IMR-90 (cell line): ENCODE results near the gene DNTT. TPM values are rescaled to one million over a fixed set of nuclear protein-coding genes. Genes with fewer than 3 reads are reported as not detected.

Experiments
- ATAC-seq: fragments of 200-7000 bp; cut with Tn5 transposase; 2 replicates; pipeline ENCODE4 v1.9.1; 2020; ENCODE audit warnings: low read depth, mild to moderate bottlenecking, moderate library complexity
- BruUV-seq: library from RNA; stranded (reverse); fragments of 400-500 nt; replicated peaks from 2 replicates; lab custom pipeline; 2021; lab: Mats Ljungman, UMichigan
- CTCF ChIA-PET: fragments of 300-600 bp; formaldehyde crosslinking; extraction: SDS; loops from one replicate; lab custom pipeline; 2021; ENCODE audit warnings: antibody characterized with exemption; lab: Yijun Ruan, JAX
- POLR2A ChIA-PET: fragments of 300-600 bp; sonication (Branson Sonifier 250); formaldehyde crosslinking; loops from one replicate; lab custom pipeline; 2022; ENCODE audit warnings: antibody characterized with exemption; ENCODE audit not compliant: unreplicated experiment; lab: Charles Lee
- DNase-seq: peaks from one replicate; pipeline ENCODE4 v3.0.0; 2013
- H2AFZ ChIP-seq: replicated peaks from 2 replicates; pipeline ENCODE3; 2013; ENCODE audit warnings: low read length, mild to moderate bottlenecking; ENCODE audit not compliant: poor library complexity
- H2AK5ac ChIP-seq: 2 replicates; pipeline ENCODE4 v1.6.1; 2013; ENCODE audit warnings: low read depth, low read length, inconsistent platforms
- H2AK9ac ChIP-seq: replicated peaks from 2 replicates; pipeline ENCODE3; 2013; ENCODE audit warnings: mild to moderate bottlenecking, low read depth, low read length, moderate library complexity; ENCODE audit not compliant: poor library complexity
- H2BK120ac ChIP-seq: 2 replicates; pipeline ENCODE4 v1.6.1; 2013; ENCODE audit warnings: low read depth, low read length, inconsistent platforms
- H2BK15ac ChIP-seq: 3 replicates; pipeline ENCODE4 v1.6.1; 2013; ENCODE audit warnings: low read depth, low read length, inconsistent platforms
- H2BK20ac ChIP-seq: 2 replicates; pipeline ENCODE4 v1.6.1; 2013; ENCODE audit warnings: low read depth, mild to moderate bottlenecking, inconsistent platforms, low read length, moderate library complexity
- H2BK5ac ChIP-seq: 2 replicates; pipeline ENCODE4 v1.6.1; 2013; ENCODE audit warnings: mild to moderate bottlenecking, low read depth, low read length, inconsistent platforms; ENCODE audit not compliant: poor library complexity, severe bottlenecking
- H3K14ac ChIP-seq: replicated peaks from 2 replicates; pipeline ENCODE4 v1.6.1; 2013; ENCODE audit warnings: low read depth, low read length, inconsistent platforms
- H3K18ac ChIP-seq: 2 replicates; pipeline ENCODE4 v1.6.1; 2013; ENCODE audit warnings: low read depth, low read length, control low read depth
- H3K23ac ChIP-seq: 2 replicates; pipeline ENCODE4 v1.6.1; 2013; ENCODE audit warnings: low read depth, low read length, inconsistent platforms
- H3K27ac ChIP-seq: 2 replicates; pipeline ENCODE4 v1.5.1; 2013; ENCODE audit warnings: mild to moderate bottlenecking, control low read depth, low read length; ENCODE audit not compliant: insufficient read depth
- H3K27me3 ChIP-seq: 2 replicates; pipeline ENCODE4 v1.6.1; 2013; ENCODE audit warnings: low read length; ENCODE audit not compliant: control insufficient read depth, insufficient read depth
- H3K36me3 ChIP-seq: 2 replicates; pipeline ENCODE4 v1.6.1; 2013; ENCODE audit warnings: low read length, mixed read lengths; ENCODE audit not compliant: control insufficient read depth, insufficient read depth
- H3K4ac ChIP-seq: 2 replicates; pipeline ENCODE4 v1.6.1; 2013; ENCODE audit warnings: low read depth, low read length, inconsistent platforms
- H3K4me1 ChIP-seq: 2 replicates; pipeline ENCODE4 v1.6.1; 2013; ENCODE audit warnings: low read length, mixed read lengths; ENCODE audit not compliant: control insufficient read depth, insufficient read depth
- H3K4me2 ChIP-seq: 2 replicates; pipeline ENCODE4 v1.6.1; 2013; ENCODE audit warnings: low read depth, mild to moderate bottlenecking, control low read depth, low read length, moderate library complexity
- H3K4me3 ChIP-seq: 2 replicates; pipeline ENCODE4 v1.5.1; 2013; ENCODE audit warnings: low read depth, mild to moderate bottlenecking, control low read depth, low read length, moderate library complexity; ENCODE audit not compliant: insufficient read depth
- H3K56ac ChIP-seq: 2 replicates; pipeline ENCODE4 v1.6.1; 2013; ENCODE audit warnings: low read length, inconsistent platforms; ENCODE audit not compliant: insufficient read depth; ENCODE audit errors: extremely low read depth
- H3K79me1 ChIP-seq, 2 experiments: 2 replicates each; pipeline ENCODE4 v1.6.1; 2013; ENCODE audit warnings: low read length in 2 of 2, inconsistent platforms in 1 of 2, low read depth in 1 of 2
- H3K9ac ChIP-seq: 2 replicates; pipeline ENCODE4 v1.6.1; 2013; ENCODE audit warnings: low read depth, low read length, control low read depth
- H3K9me1 ChIP-seq: 2 replicates; pipeline ENCODE4 v1.6.1; 2013; ENCODE audit warnings: low read length, inconsistent platforms; ENCODE audit not compliant: insufficient read depth
- H3K9me3 ChIP-seq: 2 replicates; pipeline ENCODE4 v1.6.1; 2013; ENCODE audit warnings: low read length; ENCODE audit not compliant: control insufficient read depth, insufficient read depth
- H4K20me1 ChIP-seq: 2 replicates; pipeline ENCODE4 v1.6.1; 2013; ENCODE audit warnings: low read length, inconsistent platforms; ENCODE audit not compliant: insufficient read depth
- H4K5ac ChIP-seq: 2 replicates; pipeline ENCODE4 v1.6.1; 2013; ENCODE audit warnings: mild to moderate bottlenecking, low read depth, low read length, control low read depth
- H4K8ac ChIP-seq, 2 experiments: 2 replicates each; pipeline ENCODE4 v1.6.1; 2013; ENCODE audit warnings: low read depth in 2 of 2, low read length in 2 of 2, control low read depth in 1 of 2, inconsistent platforms in 1 of 2
- H4K91ac ChIP-seq: 2 replicates; pipeline ENCODE4 v1.6.1; 2013; ENCODE audit warnings: low read depth, low read length, inconsistent platforms; ENCODE audit not compliant: insufficient read depth
- BHLHE40 ChIP-seq: fragments of 150-350 bp; IDR thresholded peaks from 2 replicates; pipeline ENCODE4 v1.6.1; 2016; ENCODE audit warnings: mild to moderate bottlenecking, low read depth, low read length
- CEBPB ChIP-seq: IDR thresholded peaks from 2 replicates; pipeline ENCODE4 v1.6.1; 2012; ENCODE audit warnings: low read depth, low read length, improper control_type of control experiment
- CHD1 ChIP-seq: IDR thresholded peaks from 2 replicates; pipeline ENCODE4 v1.6.1; 2012; ENCODE audit warnings: low read depth, low read length, improper control_type of control experiment
- CTCF ChIP-seq: conservative IDR thresholded peaks from 2 replicates; pipeline ENCODE4 v1.5.1; 2012; ENCODE audit warnings: mild to moderate bottlenecking, low read depth, low read length, improper control_type of control experiment
- ELK1 ChIP-seq: fragments of 150-350 bp; IDR thresholded peaks from 2 replicates; pipeline ENCODE4 v1.6.1; 2016; ENCODE audit warnings: low read depth, mild to moderate bottlenecking, low read length, moderate library complexity, borderline replicate concordance
- MAFK ChIP-seq: IDR thresholded peaks from 2 replicates; pipeline ENCODE4 v1.6.1; 2012; ENCODE audit warnings: low read depth, low read length, improper control_type of control experiment
- MXI1 ChIP-seq: IDR thresholded peaks from 2 replicates; pipeline ENCODE4 v1.6.1; 2012; ENCODE audit warnings: low read depth, mild to moderate bottlenecking, low read length, moderate library complexity, borderline replicate concordance
- NFE2L2 ChIP-seq: fragments of 150-350 bp; IDR thresholded peaks from 2 replicates; pipeline ENCODE4 v1.6.1; 2016; ENCODE audit warnings: low read depth, mild to moderate bottlenecking, low read length
- POLR2A ChIP-seq: IDR thresholded peaks from 2 replicates; pipeline ENCODE4 v1.6.1; 2012; ENCODE audit warnings: mild to moderate bottlenecking, low read depth, low read length
- RAD21 ChIP-seq: IDR thresholded peaks from 2 replicates; pipeline ENCODE4 v1.6.1; 2012; ENCODE audit warnings: low read length, improper control_type of control experiment
- RFX5 ChIP-seq: IDR thresholded peaks from 2 replicates; pipeline ENCODE4 v1.8.0; 2012; ENCODE audit warnings: low read depth, mild to moderate bottlenecking, low read length, moderate library complexity
- SMC3 ChIP-seq: fragments of 150-350 bp; IDR thresholded peaks from 2 replicates; pipeline ENCODE4 v1.6.1; 2016; ENCODE audit warnings: low read depth, mild to moderate bottlenecking, antibody characterized with exemption, low read length, moderate library complexity
- USF2 ChIP-seq: fragments of 150-350 bp; IDR thresholded peaks from 2 replicates; pipeline ENCODE4 v1.6.1; 2017; ENCODE audit warnings: mild to moderate bottlenecking, antibody characterized with exemption, low read length, low read depth
- WGBS, 2 experiments: methylation state at CpG; one replicate each; pipeline versions ENCODE4 v1.1.5 to v1.1.7; 2013; ENCODE audit warnings: missing lambda C conversion rate in 2 of 2; ENCODE audit not compliant: insufficient read length in 1 of 2; ENCODE audit errors: extremely low coverage in 2 of 2; 5-methylcytosine and 5-hydroxymethylcytosine counted together
- dilution Hi-C: fragments of 300-500 bp; cut with HindIII; formaldehyde crosslinking; loops from one replicate; pipeline ENCODE4 v1.14.3; 2018; ENCODE audit warnings: low sequenced_read_pairs; ENCODE audit not compliant: unreplicated experiment
- in situ Hi-C: fragments of 300-500 bp; cut with MboI; formaldehyde crosslinking; loops from 3 replicates; pipeline ENCODE4 v1.14.3; 2019; ENCODE audit warnings: low sequenced_read_pairs, inconsistent platforms, mixed read lengths
- intact Hi-C: fragments of 100-400 bp; cut with micrococcal nuclease; formaldehyde crosslinking; loops from 2 replicates; pipeline ENCODE4 v1.10.0; 2022
- polyA plus RNA-seq, 3 experiments: library from polyadenylated mRNA; depleted of rRNA; stranded (reverse); fragments of >200 nt; gene quantifications; 2 replicates each; pipeline ENCODE4 v1.2.3, GENCODE V29; 2012; ENCODE audit warnings: low replicate concordance in 1 of 3
- total RNA-seq: library from RNA; depleted of rRNA; stranded (reverse); fragments of >200 nt; gene quantifications from 2 replicates; pipeline ENCODE4 v1.2.3, GENCODE V29; 2012

DNTT gene
- total and polyA plus RNA-seq, 2 of the 4 experiments (the other 2 are of a cell fraction), result not detected

- no peak for TF ChIP-seq CTCF
Measured at GRCh38 chr10:96376483-96376882, 72.2 kb downstream of the DNTT start (continued).

DNA sequence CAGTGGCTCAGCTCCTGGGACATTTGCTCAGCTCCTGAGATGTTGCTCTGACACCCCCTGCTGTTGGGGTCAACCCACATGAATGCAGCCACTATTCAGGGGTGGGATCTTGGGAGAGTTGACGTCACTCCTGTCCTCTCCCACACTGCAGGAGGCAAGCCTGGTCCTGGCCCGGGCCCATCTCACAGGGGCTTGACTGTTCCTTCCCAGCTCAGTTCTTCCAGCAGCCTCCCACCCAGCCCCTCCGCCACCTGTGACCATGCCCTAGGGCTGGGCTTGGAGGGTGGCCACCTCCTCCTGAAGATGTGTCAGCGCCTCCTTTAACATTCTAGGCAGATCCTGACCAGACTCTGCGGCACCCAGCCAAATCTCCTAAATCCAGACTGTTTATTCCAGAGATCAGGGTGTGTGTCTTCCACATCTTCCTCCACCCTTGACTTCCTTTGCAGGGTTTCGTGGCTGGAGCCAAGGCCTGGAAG, 73.6 kb downstream of the DNTT start:
- no peak overlapping the region for H2AFZ ChIP-seq
- peaks cover 3% of the 10 kb centered on the region; the same call in 1 of the 2 replicates for H3K9me1 ChIP-seq
- H4K91ac ChIP-seq, result no peak overlapping the region
- H3K9me3 ChIP-seq, result no peaks in the 10 kb centered on the region
- no peak overlapping the region for H2AK5ac ChIP-seq
- dilution Hi-C loops (no loop called here), intact Hi-C loops (loop anchor here (5.0 to 10.0 kb wide), 3 partner anchors 454 to 834 kb away; partner anchors contain the start of gene LCOR), in situ Hi-C loops (no loop called here)
- no peak for TF ChIP-seq ELK1
- TF ChIP-seq BHLHE40, result no peak
- no peak for TF ChIP-seq MXI1
- TF ChIP-seq SMC3, result no peak
- no peak for TF ChIP-seq CEBPB
- no peak for TF ChIP-seq MAFK
- TF ChIP-seq RAD21, result no peak
- TF ChIP-seq POLR2A, result no peak
- no peak for TF ChIP-seq NFE2L2
- no peak for TF ChIP-seq USF2
- TF ChIP-seq CHD1, result no peak
- TF ChIP-seq RFX5, result no peak
- no peak overlapping the region for H2BK20ac ChIP-seq
- no peak overlapping the region for H2BK5ac ChIP-seq
- no peak overlapping the region for H4K8ac ChIP-seq
- ChIA-PET POLR2A (no interaction called here), CTCF (interaction anchor here (0.5 kb wide), 1 partner anchor 406 kb away, joined by 3 read pairs; no protein-coding TSS in a partner anchor)
- H3K56ac ChIP-seq, result no peak overlapping the region
- H3K36me3 ChIP-seq, result no peaks in the 10 kb centered on the region
- ATAC-seq, result no peak
- H3K4me3 ChIP-seq, result no peak overlapping the region
- H2BK15ac ChIP-seq, result no peak overlapping the region
- H2BK120ac ChIP-seq, result no peak overlapping the region
- no peaks in the 10 kb centered on the region for H4K20me1 ChIP-seq
- H3K27ac ChIP-seq, result no peak overlapping the region
- no peak overlapping the region for H3K4ac ChIP-seq
- no peaks in the 10 kb centered on the region for H3K79me1 ChIP-seq
- no peak overlapping the region for H3K18ac ChIP-seq
- no peak for DNase-seq
- no peak overlapping the region for H3K23ac ChIP-seq
- no peaks in the 10 kb centered on the region for H3K4me1 ChIP-seq
- H4K5ac ChIP-seq, result no peak overlapping the region
- no peak overlapping the region for H3K14ac ChIP-seq
- no peak overlapping the region for H3K4me2 ChIP-seq
- H3K9ac ChIP-seq, result no peak overlapping the region
- peaks cover 13% of the 10 kb centered on the region for H3K27me3 ChIP-seq
- no CpG with 5 or more reads among the region's 6 CpGs for WGBS, 2 experiments
- no TSS peak for BruUV-seq
- no peak overlapping the region for H2AK9ac ChIP-seq
